ENCODE data around the gene PHEX.

DNA sequence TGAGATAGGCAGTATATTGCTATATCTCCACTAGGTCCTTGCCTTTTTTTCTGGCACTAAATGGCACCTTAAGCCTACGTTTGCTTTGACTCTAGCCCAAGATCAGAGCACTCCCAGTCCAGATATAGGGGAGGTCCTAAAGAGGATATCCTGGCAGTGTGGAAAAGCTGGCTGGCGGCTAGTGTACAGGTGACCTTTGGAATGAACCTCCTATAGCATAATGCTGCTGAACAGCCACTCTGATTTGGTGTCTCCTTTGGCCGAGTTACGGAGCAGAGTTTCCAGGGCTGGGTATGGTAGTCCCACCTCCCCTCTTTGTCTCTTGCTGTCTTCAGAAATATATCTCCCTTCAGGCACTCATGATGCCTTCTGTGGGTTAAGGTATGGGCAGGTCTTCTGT, 53.9 kb downstream of the PHEX start:
- TF ChIP-seq POLR2AphosphoS5 (IDR thresholded peaks at IDR 0.05; ENCODE audit: low read depth, low read length) (no peak), TAF1 (IDR thresholded peaks at IDR 0.05; ENCODE audit: borderline replicate concordance, insufficient read depth, low read length) (no peak), SIN3A (IDR thresholded peaks at IDR 0.05; ENCODE audit: borderline replicate concordance, insufficient read depth, low read length) (no peak)
- TF ChIP-seq, protein P1, sequence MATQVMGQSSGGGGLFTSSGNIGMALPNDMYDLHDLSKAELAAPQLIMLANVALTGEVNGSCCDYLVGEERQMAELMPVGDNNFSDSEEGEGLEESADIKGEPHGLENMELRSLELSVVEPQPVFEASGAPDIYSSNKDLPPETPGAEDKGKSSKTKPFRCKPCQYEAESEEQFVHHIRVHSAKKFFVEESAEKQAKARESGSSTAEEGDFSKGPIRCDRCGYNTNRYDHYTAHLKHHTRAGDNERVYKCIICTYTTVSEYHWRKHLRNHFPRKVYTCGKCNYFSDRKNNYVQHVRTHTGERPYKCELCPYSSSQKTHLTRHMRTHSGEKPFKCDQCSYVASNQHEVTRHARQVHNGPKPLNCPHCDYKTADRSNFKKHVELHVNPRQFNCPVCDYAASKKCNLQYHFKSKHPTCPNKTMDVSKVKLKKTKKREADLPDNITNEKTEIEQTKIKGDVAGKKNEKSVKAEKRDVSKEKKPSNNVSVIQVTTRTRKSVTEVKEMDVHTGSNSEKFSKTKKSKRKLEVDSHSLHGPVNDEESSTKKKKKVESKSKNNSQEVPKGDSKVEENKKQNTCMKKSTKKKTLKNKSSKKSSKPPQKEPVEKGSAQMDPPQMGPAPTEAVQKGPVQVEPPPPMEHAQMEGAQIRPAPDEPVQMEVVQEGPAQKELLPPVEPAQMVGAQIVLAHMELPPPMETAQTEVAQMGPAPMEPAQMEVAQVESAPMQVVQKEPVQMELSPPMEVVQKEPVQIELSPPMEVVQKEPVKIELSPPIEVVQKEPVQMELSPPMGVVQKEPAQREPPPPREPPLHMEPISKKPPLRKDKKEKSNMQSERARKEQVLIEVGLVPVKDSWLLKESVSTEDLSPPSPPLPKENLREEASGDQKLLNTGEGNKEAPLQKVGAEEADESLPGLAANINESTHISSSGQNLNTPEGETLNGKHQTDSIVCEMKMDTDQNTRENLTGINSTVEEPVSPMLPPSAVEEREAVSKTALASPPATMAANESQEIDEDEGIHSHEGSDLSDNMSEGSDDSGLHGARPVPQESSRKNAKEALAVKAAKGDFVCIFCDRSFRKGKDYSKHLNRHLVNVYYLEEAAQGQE (IDR thresholded peaks at IDR 0.05; ENCODE audit: insufficient read depth in 1 of 2, low read depth in 2 of 2, low read length in 2 of 2), result no peak
